Activated T-helper 2 cell treated with anti-CD3 and anti-CD28 coated beads, Interferon-gamma antibody, Interleukin-2, Interleukin-4, amounts not matched to agents 10 μg/mL and 5 μg/mL and 100 μg/mL, durations not matched to agents 14 hours and 24 hours and 36 hours (primary cell): ENCODE measurements around the gene LPP. TPM values are rescaled to one million over a fixed set of nuclear protein-coding genes. Genes with fewer than 3 reads are reported as not detected.

Source experiments
- DNase-seq: peaks from one replicate; pipeline ENCODE4 v3.0.0; 2021; ENCODE audit warnings: low spot score
- H3K27ac Mint-ChIP-seq: one replicate; pipeline ENCODE4 v1.8.0; 2021; ENCODE audit warnings: mixed read lengths
- H3K27me3 Mint-ChIP-seq: one replicate; pipeline ENCODE4 v1.8.0; 2021; ENCODE audit warnings: low read depth, mixed read lengths
- H3K36me3 Mint-ChIP-seq: one replicate; pipeline ENCODE4 v1.8.0; 2021; ENCODE audit warnings: low read depth, mixed read lengths
- H3K4me1 Mint-ChIP-seq: one replicate; pipeline ENCODE4 v1.8.0; 2021; ENCODE audit warnings: low read depth, mixed read lengths
- H3K4me3 Mint-ChIP-seq: one replicate; pipeline ENCODE4 v1.8.0; 2021; ENCODE audit warnings: low read depth, mild to moderate bottlenecking, moderate library complexity, mixed read lengths
- H3K9me3 Mint-ChIP-seq: one replicate; pipeline ENCODE4 v1.8.0; 2021; ENCODE audit warnings: mixed read lengths
- intact Hi-C: fragments of 100-400 bp; cut with micrococcal nuclease; formaldehyde crosslinking; loops from one replicate; pipeline ENCODE4 v1.15.1; 2023
- total RNA-seq: library from RNA; stranded (reverse); gene quantifications from 2 replicates; pipeline ENCODE4 v1.2.3, GENCODE V29; 2022

The LPP gene
- total RNA-seq, 1 donor from 2014 or later: 54.5 TPM

DNA sequence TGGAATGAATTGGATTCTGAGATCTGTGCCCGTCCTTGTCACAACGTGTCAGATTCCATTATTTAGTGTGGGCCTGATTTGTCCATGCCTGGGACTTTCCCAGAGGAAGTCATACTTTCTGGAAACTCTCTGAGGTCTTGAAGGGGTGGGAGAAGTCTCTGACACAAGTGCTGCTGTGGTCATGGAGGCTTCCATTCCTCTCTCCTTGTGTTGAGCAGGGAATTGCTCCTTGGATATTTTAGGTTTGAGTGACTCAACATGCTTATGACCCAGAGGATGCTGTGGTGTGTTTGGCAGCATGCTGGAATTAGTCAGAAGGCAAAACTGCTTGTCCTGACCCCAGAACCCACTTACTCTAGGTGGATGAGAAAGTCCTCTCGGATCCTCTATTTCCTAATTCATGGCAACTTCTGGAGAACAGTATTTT lies 132.1 kb downstream of the LPP start:
- H3K27ac Mint-ChIP-seq: peak overlapping the region; percentile 5
- H3K27me3 Mint-ChIP-seq: no peaks in the 10 kb centered on the region
- H3K36me3 Mint-ChIP-seq: peaks cover 20% of the 10 kb centered on the region
- peaks cover 52% of the 10 kb centered on the region for H3K4me1 Mint-ChIP-seq
- no peak overlapping the region for H3K4me3 Mint-ChIP-seq
- no peaks in the 10 kb centered on the region for H3K9me3 Mint-ChIP-seq
- intact Hi-C loops: loop anchor here (10.0 kb wide), 3 partner anchors 311 to 669 kb away; no protein-coding TSS in a partner anchor
- DNase-seq: no peak

DNA sequence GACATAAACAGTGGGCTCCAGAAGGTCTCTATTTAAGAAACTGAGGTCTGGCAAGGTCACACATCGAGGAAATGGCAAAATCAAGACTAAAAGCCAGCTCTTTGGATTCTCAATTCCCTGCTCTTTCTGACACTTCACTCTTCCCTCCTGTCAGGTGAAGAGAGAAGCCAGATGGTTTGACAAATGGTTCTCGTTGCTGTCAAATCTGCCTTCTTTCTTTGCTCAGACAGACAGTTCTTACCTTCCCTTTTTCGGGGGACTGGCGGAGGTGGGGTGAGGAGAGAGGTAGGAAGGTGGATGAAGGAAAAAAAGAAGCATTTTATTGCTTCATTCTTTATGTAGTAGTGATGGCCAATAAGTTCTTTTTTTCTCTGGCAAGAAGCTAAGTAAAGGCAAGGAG lies 133.4 kb downstream of the LPP start:
- Mint-ChIP-seq H3K27ac (no peak overlapping the region), H3K4me3 (no peak overlapping the region), H3K4me1 (peaks cover 54% of the 10 kb centered on the region), H3K36me3 (peaks cover 26% of the 10 kb centered on the region), H3K27me3 (no peaks in the 10 kb centered on the region), H3K9me3 (no peaks in the 10 kb centered on the region)
- DNase-seq: no peak
- intact Hi-C loops: loop anchor here (10.0 kb wide), 3 partner anchors 313 to 667 kb away; no protein-coding TSS in a partner anchor

DNA sequence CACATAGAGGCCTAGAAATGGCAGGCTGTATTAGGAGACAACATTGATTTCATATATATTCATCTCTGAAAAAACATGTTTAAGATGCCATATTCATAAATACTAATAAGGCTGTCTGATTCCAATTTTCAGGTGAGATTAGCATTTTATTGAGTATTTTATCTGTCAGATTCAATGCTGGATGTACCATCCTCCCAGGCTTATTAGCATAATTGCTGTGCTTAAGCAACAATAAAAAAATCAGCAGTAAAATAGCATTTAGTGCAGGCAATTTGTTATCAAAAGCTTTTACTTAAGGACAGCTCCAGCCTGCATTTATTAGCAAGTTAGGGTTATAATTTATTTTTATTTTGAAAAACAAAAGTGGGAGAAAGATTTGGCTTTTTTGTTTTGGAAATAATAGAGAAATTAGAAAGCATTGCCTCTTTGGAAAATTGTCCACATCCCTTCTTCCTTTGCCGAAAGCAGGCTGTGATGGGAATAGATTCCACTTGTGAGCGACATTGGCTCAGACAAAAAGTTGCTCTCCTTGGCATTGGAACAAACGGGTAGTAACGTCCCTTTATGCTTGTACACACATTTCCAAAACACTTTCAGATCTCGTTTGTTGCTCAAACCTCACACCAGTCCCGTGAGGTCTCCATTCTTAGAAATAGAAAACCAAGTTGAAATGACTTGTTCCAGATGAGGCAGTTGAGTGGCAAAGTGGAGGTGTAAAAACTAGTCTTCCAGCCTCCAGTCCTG lies 134.0 kb downstream of the LPP start:
- peaks cover 49% of the 10 kb centered on the region for H3K4me1 Mint-ChIP-seq

DNA sequence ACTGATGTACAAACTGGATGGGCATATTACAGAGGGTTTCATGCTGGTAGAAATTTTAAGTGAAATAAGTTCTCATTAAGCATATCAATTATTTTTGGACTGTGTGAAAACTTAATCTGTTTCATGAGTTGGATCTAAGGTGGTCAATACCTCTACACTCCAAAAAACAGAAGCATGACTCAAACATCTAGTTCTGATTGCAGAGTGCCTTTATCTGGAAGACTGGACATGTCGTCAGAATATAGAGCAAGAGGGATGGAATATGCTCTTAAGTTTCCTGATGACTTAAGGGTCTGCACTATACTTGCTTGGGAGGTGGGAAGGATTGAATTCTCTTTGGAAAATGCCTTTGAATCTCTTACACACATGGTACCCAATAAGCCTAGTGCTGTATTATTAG lies 138.3 kb downstream of the LPP start:
- peaks cover 45% of the 10 kb centered on the region for H3K36me3 Mint-ChIP-seq
- H3K27me3 Mint-ChIP-seq: no peaks in the 10 kb centered on the region
- H3K4me3 Mint-ChIP-seq: no peak overlapping the region
- peaks cover 49% of the 10 kb centered on the region for H3K4me1 Mint-ChIP-seq
- intact Hi-C loops: loop anchor here (10.0 kb wide), 1 partner anchor 293 kb away; no protein-coding TSS in a partner anchor
- H3K9me3 Mint-ChIP-seq: no peaks in the 10 kb centered on the region
- DNase-seq: no peak
- no peak overlapping the region for H3K27ac Mint-ChIP-seq

More for the DNA sequence above, 134.0 kb downstream of the LPP start:
- peaks cover 32% of the 10 kb centered on the region for H3K36me3 Mint-ChIP-seq
- intact Hi-C loops: loop anchor here (10.0 kb wide), 3 partner anchors 313 to 667 kb away; no protein-coding TSS in a partner anchor
- H3K27ac Mint-ChIP-seq: no peak overlapping the region
- H3K4me3 Mint-ChIP-seq: no peak overlapping the region
- H3K27me3 Mint-ChIP-seq: no peaks in the 10 kb centered on the region
- no peak for DNase-seq
- H3K9me3 Mint-ChIP-seq: no peaks in the 10 kb centered on the region

DNA sequence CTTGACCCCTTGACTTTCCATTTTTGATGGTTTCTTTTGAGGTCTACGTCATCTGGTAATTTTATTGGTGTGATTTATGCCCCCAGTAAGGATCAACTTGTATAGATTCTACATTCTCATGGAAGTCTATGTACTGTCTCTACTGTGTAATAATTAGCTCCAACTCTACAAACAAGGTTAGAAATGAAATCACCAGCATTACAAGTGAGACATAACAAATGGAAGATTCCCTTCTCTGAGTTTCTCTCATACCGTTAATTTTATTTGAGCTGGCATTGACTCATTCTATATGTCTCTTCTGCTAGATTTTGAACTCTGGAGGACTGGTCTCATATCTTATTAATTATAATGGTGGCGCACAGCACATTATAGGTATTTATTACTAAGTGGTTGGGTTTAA lies 138.9 kb downstream of the LPP start:
- no peak overlapping the region for H3K4me3 Mint-ChIP-seq
- H3K36me3 Mint-ChIP-seq: peaks cover 42% of the 10 kb centered on the region
- H3K27me3 Mint-ChIP-seq: no peaks in the 10 kb centered on the region
- no peaks in the 10 kb centered on the region for H3K9me3 Mint-ChIP-seq
- no peak overlapping the region for H3K27ac Mint-ChIP-seq
- intact Hi-C loops: loop anchor here (10.0 kb wide), 1 partner anchor 292 kb away; no protein-coding TSS in a partner anchor
- peaks cover 50% of the 10 kb centered on the region for H3K4me1 Mint-ChIP-seq
- DNase-seq: no peak

DNA sequence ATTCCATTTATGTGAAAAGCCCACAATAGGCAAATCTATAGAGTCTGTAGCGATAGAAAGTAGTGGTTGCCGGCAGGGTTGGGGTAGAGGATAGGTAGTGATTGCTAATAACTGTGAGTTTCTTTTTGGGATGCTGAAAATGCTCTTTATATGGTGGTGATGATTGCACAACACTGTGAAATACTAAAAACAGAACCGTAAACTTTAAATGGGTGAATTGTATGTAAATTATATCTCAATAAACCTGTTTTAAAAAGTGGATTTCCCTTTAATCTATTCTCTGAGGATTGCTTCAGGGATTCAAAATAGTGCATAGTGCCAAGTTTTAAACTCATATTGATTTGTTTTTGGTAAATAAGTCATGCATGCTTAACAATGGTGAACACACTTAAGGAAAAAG lies 140.2 kb downstream of the LPP start:
- Mint-ChIP-seq H3K36me3 (peaks cover 42% of the 10 kb centered on the region), H3K27ac (no peak overlapping the region), H3K4me3 (no peak overlapping the region), H3K27me3 (no peaks in the 10 kb centered on the region), H3K9me3 (no peaks in the 10 kb centered on the region), H3K4me1 (peaks cover 59% of the 10 kb centered on the region)
- DNase-seq: no peak
- intact Hi-C loops: loop anchor here (10.0 kb wide), 1 partner anchor 291 kb away; no protein-coding TSS in a partner anchor

DNA sequence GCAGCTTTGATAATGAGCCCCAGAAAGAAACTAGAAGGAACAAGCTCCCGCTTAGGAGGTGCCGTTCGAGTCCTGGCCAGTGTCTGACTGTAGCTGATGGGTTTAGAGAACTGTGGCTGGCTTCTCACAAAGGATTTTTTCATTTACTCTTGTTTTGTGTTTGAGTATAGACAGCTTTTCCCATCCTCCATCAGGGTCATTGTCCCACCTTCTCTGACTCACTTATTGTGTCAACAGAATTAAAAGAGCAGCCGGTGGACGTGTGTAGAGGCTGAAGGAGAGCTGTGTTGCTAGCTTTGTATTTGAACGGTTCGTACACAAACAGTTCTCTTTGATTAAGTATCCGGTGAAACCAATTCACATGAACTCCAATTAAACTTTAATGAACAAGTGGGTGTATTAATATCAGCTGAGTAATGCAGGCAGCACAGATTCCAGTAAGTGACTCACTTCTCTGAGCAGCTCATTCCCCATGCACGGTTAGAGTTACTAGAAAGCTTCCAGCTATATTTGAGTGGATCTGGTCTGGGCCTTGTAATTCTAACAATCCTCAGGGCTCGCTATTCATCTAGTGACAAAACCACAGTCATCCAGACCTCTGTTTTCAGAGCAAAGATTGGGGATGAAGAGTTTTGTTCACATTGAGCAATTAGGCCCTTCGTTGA lies 141.0 kb downstream of the LPP start:
- intact Hi-C loops: loop anchor here (5.0 to 10.0 kb wide), 6 partner anchors 107 to 622 kb away; no protein-coding TSS in a partner anchor
- no peak for DNase-seq
- H3K4me3 Mint-ChIP-seq: no peak overlapping the region
- H3K27ac Mint-ChIP-seq: no peak overlapping the region
- peaks cover 42% of the 10 kb centered on the region for H3K36me3 Mint-ChIP-seq
- H3K4me1 Mint-ChIP-seq: peaks cover 66% of the 10 kb centered on the region
- H3K27me3 Mint-ChIP-seq: no peaks in the 10 kb centered on the region
- H3K9me3 Mint-ChIP-seq: no peaks in the 10 kb centered on the region

DNA sequence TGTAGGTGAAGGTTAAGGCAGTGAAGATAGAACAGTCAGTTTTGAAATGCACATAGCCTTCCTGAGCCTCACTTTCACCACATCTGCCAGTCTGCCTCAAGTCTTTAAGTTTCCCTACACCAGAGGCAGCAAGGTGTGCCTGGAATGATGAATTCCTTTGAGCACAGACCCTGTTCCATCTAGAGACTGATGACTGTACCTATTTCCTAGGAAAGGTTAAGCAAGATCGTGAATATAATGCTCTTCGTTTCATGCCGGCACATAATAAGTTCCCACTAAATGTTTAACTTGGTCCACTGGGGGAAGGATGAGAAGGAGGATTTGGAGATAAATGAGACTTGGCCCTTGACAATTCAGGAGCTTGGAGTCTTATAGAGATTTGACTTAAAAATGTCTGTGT lies 141.9 kb downstream of the LPP start:
- peaks cover 64% of the 10 kb centered on the region for H3K4me1 Mint-ChIP-seq
- peaks cover 39% of the 10 kb centered on the region for H3K36me3 Mint-ChIP-seq
- no peak overlapping the region for H3K4me3 Mint-ChIP-seq
- H3K27me3 Mint-ChIP-seq: peaks cover under 1% of the 10 kb centered on the region
- H3K9me3 Mint-ChIP-seq: no peaks in the 10 kb centered on the region
- DNase-seq: no peak
- H3K27ac Mint-ChIP-seq: peak overlapping the region; percentile 1
- intact Hi-C loops: loop anchor here (5.0 to 10.0 kb wide), 6 partner anchors 106 to 621 kb away; no protein-coding TSS in a partner anchor

DNA sequence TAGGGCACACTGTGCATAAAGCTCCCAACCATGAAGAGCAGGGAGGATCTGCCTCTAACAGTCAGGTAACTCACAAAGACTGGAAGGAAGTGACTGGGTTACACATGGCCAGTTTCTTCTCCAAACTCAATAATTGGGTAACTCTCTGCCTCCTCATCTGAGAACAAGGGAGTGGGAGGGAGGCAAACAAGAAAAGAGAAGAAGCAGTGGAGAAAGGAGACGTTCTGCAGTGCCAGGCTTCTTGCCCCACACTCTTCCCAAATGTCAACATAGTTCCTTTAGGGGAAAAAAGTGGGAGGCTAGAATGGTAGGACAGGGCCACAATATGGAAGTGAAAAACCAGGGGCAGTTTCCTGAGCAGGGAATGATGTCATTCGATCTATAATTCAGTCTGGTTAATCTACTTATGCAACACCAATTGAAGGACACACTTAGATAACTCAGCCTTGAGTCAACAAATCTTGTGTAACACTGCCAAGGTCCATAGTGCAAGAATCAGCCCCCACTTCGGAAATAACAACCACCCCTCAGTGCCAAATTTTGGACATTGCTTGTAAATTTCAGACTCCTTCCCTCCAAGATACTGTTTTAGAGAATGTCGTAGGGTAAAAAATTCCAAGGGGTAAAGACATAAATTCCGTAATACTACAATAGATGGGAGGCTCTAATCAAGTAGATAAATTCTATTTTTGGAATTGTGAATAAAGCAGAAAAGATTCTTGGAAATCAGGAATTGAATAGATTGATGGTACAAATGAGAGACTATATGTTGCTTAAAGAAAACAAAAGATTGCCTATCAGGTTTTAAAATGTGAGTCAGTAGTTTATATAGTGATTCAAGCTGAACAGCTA lies 143.0 kb downstream of the LPP start:
- Mint-ChIP-seq H3K27ac (peak overlapping the region; percentile 16), H3K4me3 (no peak overlapping the region), H3K36me3 (peaks cover 37% of the 10 kb centered on the region), H3K27me3 (peaks cover 1% of the 10 kb centered on the region), H3K9me3 (no peaks in the 10 kb centered on the region), H3K4me1 (peaks cover 66% of the 10 kb centered on the region)
- DNase-seq: no peak
- intact Hi-C loops: loop anchor here (5.0 to 10.0 kb wide), 6 partner anchors 105 to 620 kb away; no protein-coding TSS in a partner anchor

DNA sequence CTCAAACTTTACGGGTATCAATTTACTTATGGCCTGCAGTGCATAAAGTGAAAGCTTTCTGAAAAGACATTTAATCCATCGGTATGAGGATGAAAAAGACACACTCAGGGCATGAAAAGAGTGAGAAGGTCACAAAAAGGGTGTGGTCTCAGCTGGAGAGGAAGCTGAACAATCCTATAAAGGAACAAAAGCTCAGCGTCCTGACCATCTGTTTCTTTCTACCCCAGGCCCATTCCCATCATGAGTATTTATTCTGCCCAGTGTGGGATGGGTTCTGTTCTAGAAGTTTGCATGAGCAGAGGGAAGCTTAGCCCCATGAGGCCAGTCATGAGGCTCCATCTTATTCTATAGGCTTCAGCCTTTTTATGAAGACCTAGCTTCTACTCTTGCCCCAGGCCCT lies 144.6 kb downstream of the LPP start:
- Mint-ChIP-seq H3K4me1 (peaks cover 74% of the 10 kb centered on the region), H3K27me3 (peaks cover 5% of the 10 kb centered on the region), H3K36me3 (peaks cover 34% of the 10 kb centered on the region), H3K9me3 (no peaks in the 10 kb centered on the region), H3K4me3 (no peak overlapping the region), H3K27ac (peak overlapping the region; percentile 95)
- no peak for DNase-seq
- intact Hi-C loops: loop anchor here (2.0 to 10.0 kb wide), 7 partner anchors 104 to 619 kb away; no protein-coding TSS in a partner anchor

DNA sequence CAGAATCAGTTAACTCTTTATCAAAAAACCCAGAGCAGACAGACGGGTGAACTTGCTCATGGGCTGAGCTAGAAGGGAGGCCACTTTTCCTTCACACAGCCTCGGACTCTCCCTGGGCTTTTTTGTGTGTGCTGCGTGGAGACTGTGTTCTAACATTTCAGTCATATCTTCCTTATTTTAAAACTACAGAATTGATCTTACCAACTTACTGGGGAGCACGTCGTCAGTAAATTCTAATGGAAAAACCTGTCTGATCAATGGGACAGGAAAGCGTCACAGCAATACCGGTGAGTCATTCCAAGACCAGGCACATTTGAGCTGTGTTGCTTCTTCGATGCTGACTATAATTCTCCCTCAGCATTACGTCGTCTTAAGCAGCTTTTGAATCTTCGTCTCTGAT lies 145.1 kb downstream of the LPP start:
- Mint-ChIP-seq H3K27me3 (peaks cover 5% of the 10 kb centered on the region), H3K27ac (peak overlapping the region; percentile 95), H3K4me3 (peak overlapping the region; percentile 23), H3K36me3 (peaks cover 31% of the 10 kb centered on the region), H3K4me1 (peaks cover 73% of the 10 kb centered on the region), H3K9me3 (no peaks in the 10 kb centered on the region)
- intact Hi-C loops: loop anchor here (1.0 to 10.0 kb wide), 14 partner anchors 10 to 618 kb away; no protein-coding TSS in a partner anchor
- DNase-seq: peak; percentile 24

DNA sequence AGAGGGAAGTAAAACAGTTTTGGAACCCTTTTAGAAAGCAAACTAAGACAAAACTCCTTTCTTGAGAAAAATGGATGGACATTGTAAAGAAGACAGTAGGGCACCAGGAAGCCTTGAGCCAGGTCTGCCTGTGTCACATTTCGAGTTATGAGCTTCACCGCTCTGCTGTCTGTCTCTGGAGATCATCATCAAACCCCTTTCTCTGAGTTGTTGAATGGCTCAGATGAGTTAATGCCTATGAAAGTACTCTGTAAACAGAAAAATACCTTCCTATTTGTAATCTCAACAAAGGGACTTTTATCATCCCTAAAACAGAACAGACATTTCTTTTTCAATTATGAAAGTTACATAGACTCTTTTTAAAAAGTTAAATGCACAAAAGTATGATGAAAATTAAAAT lies 145.8 kb downstream of the LPP start:
- no peak for DNase-seq
- intact Hi-C loops: loop anchor here (1.0 to 10.0 kb wide), 14 partner anchors 10 to 618 kb away; no protein-coding TSS in a partner anchor
- Mint-ChIP-seq H3K27me3 (peaks cover 8% of the 10 kb centered on the region), H3K27ac (peak overlapping the region; percentile 95), H3K4me3 (peak overlapping the region; percentile 23), H3K4me1 (peaks cover 74% of the 10 kb centered on the region), H3K36me3 (peaks cover 30% of the 10 kb centered on the region), H3K9me3 (no peaks in the 10 kb centered on the region)
